ENCODE results near the gene SLC12A7.

DNA sequence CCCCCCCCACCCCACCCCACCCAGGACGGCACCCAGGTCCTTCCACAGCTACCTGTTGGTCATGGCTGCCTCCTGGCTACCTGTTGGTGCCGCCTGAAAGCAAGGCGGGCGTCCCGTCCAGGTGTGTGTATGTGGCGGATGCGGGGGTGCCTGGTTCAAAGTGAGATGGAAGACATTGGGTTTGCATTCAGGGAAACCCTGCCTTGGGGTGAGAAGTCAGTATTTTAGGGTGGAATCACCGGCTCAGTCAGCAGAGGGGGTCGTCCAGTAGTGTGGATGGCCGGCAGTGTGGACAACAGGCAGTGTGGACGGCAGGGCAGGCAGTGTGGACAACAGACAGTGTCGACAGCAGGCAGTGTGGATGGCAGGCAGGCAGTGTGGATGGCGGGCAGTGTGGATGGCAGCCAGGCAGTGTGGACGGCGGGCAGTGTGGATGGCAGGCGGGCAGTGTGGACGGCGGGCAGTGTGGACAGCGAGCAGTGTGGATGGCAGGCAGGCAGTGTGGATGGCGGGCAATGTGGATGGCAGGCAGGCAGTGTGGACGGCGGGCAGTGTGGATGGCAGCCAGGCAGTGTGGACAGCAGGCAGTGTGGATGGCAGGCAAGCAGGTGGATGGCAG, 75.2 kb downstream of the SLC12A7 start:
- no peak for TF ChIP-seq POLR2A (IDR thresholded peaks at IDR 0.05; ENCODE audit: low read length)
- no peak for TF ChIP-seq GATA1 (IDR thresholded peaks at IDR 0.05; ENCODE audit: low read depth, low read length)
